Measurements from ENCODE around the gene CCM2L.

The CCM2L gene

DNA sequence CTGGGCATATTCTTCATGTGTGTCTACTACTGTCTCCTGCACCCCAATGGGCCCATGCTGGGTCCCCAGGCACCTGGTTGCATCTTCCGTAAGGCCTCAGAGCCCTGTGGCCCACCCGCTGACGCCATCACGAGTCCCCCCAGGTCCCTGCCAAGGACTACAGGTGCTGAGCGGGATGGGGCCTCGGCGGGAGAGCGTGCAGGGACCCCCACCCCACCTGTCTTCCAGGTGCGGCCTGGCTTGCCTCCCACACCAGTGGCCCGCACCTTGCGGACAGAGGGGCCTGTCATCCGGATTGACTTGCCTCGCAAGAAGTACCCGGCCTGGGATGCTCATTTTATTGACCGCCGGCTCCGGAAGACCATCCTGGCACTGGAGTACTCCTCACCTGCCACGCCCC, 13.2 kb upstream of the CCM2L start:
- no peak for DNase-seq (ENCODE audit: low spot score)

DNA sequence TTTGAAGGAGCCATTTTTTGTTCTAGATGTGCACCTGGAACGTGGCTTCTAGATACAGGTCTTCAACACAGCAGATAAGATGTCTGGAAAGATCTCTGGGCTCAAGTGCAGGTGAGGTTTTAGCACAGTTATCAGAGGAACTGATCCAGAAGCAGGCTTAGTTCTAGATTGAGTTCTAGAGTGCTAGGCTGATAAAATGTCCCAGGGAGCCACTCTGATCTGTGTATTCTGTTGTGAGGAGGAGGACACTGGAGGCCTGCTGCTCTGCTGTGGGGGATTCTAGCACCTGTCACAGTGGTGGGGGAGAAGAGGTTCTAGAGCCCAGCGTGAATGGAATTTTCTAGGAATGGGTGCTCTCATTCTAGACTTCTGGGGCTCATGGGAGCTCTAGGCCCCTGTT, 12.0 kb upstream of the CCM2L start:
- DNase-seq (ENCODE audit: low spot score), result no peak

DNA sequence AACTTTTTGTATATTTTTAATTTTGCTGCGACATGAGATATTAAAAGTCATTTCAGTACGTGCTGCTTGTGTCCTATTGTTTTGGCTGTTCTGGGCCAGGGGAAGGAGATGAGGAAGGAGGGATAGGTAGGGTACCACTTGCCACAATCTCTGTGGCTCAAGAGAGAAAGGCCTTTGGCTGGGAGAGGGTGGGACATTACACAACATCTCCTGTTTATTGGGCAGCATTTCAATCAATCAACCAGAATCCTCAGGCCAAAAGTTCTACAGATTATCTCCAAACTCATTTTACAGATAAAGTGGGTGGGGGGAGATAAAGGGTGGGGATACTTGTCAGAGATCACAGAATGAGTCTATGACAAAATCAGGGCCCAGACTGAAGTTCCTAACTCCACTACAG, 6.9 kb upstream of the CCM2L start:
- DNase-seq (ENCODE audit: low spot score), result no peak

DNA sequence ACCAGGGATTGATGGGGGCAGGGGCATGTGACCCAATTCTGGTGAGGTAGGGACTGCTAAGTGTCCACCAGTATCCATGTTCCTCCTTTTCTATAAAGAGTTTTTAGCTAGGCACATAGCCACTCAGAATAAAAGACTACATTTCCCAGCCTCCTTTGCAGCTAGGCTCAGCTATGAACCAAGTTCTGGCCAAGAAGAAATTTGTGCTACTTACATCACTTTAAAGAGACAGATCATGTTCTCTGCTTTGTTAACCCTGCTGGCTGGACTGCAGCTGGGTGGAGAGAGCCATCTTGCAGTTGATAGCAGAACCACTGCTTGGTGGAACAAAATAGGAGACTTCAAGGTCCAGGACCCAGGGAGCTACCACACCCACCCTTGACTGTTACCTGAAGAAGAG, 5.3 kb upstream of the CCM2L start:
- peak; percentile 43 for DNase-seq (ENCODE audit: low spot score)

DNA sequence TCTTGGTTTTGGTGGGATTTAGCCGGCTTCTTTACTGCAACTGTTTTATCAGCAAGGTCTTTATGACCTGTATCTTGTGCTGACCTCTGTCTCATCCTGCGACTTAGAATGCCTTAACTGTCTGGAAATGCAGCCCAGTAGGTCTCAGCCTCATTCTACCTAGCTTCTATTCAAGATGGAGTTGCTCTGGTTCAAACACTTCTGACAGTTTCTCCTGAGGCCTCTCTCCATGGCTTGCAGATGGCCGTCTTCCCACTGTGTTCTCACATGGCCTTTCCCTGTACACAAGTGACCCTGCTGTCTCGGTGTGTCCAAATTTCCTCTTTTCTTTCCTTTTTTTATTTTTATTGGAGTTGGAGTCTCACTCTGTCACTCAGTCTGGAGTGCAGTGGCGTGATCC, 4.2 kb upstream of the CCM2L start:
- DNase-seq (ENCODE audit: low spot score), result no peak

DNA sequence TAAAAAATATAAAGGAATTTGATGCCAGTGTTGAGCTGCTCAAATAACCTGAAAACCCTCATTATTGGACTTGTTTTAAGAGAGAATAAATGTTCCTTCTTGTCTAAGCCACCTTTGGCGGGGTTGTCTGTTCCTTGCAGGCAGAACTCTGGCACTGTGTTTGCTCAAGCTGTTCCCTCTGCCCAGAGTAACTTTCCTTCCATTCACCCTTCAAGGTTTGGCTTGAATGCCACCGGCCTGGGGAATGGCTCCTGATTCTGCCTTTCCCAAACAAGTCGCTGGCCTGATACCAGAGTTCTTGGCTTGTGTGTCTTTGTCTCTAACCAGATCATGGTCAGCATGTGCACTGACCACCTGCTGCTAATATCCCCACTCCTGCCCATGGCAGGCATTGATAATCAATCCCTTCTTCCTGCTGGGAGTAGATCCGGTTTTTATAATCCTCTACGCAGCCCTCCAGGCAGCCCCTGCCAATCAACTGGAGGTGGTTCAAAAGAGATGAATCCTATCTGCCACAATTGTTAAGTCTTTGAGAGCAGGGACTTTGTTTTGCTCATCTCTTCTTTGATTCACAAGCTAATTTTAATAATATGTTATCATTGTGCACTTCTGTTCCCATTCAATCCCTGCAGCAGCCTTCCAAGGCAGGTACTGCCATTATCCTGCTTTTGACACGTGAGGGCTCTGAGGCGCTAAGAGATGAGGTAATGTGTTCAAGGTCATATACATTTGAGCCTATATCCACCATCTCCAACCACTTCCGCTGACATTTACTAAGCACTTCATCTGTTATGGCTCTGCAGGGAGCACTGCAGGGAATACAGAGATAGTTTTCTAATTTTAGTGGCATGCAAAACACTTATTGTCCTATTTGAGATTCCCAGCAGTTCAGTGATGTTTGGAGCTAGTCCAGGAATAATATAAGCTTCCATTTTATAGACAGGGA, 3.1 kb upstream of the CCM2L start:
- DNase-seq (ENCODE audit: low spot score), result no peak

DNA sequence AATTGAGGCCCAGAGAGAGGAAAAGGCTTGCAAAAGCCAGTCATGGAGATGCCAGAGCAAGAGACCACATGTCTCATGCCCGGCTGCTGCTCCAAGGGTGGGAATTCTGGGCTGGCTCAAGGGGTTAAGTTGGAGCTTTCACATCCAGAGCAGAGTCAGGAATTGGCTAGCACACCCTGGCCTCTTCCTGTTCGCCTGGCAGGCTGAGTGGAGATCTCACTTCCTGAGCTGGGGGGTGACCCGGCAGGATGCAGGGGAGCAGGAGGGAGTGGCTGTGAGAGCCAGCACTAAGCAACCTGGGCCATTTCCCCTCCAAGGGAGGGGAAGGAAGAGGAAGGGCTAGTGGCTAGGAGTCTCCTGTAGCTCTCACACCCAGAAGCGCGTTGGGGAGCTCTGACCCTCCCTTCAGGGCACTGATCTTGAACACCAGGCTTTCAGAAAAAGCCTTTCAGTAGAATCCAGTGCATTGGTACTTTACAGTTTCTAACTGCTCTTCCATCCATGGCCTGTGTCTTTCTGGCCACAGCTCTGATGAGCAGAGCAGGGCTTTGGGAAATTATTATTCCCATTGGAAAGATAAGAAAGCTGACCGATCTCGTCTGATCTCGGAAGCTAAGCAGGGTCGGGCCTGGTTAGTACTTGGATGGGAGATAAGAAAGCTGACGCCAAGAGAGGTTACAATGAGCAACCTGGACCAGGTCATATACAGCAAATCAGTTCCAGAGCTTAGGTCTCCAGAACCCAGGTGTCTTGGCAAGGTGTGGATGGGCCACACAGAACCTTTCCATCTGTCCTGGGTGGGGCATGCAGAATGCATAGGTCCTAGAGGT, 2.2 kb upstream of the CCM2L start:
- no peak for DNase-seq (ENCODE audit: low spot score)

DNA sequence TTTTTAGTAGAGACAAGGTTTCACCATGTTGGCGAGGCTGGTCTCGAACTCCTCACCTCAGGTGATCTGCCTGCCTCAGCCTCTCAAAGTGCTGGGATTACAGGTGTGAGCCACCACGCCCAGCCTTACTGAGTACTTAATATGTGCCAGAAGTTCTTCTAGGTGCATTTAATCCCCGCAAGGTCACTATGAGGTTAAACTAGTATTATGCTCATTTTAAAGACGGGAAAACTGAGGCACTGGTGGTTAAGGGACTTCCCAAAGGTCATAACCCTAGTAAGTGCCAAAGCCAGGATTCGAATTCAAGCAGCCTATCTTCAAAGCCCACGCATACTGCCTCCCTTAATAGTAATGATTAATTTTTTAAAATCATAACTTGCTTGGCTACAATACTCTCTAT, 674 bp upstream of the CCM2L start:
- DNase-seq (ENCODE audit: low spot score), result no peak

DNA sequence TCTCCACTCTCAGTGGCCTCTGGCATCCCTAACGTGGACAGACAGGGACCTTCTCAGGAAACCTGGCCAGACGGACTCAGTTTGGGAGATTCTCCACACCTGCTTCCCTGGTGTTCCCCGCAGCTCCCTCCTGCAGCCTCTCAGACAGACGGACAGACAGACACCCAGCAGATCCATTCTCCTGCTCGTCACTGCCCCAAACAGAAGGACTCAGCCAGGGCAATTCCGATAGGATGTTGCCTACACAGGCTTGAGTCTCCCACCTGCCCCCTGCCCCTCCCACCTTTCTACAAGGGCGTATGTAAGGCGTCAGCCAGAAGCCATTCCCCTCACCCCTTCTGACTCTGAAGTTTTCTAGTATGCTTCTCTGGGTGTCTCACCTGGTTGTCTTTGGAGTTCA, 428 bp downstream of the CCM2L start:
- DNase-seq (ENCODE audit: low spot score), result no peak

DNA sequence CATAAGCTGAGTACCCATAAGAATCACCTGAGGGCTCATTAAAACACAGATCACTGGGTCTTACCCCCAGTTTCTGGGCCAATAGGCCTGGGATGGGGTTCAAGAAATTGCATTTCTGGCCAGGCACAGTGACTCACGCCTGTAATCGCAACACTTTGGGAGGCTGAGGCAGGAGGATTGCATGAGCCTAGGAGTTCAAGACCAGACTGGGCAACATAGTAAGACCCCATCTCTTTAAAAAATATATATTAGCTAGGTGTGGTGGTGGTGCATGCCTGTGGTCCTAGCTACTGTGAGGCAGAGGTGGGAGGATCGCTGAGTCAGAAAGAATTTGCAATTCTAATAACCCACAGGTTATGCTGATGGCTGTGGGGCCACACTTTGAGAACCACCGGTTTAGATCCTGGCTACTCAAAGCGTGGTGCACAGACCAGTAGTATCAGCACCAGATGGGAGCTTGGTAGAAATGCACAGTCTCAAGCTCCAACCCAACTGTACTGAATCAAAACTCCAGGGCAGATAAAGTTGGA, 2.0 kb downstream of the CCM2L start:
- DNase-seq (ENCODE audit: low spot score), result no peak

DNA sequence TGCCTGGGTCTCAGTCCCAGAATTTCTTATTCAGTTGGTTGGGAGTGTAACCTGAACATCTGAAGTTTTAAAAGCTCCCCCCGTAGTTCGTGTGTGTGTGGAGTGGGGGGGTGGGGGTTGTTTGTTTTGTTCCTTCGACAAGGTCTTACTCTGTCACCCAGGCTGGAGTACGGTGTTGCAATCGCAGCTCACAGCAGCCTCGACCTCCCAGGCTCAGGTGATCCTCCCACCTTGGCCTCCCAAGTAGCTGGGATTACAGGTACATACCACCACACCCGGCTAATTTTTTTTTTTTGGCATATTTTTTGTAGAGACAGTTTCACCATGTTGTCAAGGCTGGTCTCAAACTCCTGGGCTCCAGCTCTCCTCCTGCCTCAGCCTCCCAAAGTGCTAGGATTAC, 3.1 kb downstream of the CCM2L start:
- no peak for DNase-seq (ENCODE audit: low spot score)

DNA sequence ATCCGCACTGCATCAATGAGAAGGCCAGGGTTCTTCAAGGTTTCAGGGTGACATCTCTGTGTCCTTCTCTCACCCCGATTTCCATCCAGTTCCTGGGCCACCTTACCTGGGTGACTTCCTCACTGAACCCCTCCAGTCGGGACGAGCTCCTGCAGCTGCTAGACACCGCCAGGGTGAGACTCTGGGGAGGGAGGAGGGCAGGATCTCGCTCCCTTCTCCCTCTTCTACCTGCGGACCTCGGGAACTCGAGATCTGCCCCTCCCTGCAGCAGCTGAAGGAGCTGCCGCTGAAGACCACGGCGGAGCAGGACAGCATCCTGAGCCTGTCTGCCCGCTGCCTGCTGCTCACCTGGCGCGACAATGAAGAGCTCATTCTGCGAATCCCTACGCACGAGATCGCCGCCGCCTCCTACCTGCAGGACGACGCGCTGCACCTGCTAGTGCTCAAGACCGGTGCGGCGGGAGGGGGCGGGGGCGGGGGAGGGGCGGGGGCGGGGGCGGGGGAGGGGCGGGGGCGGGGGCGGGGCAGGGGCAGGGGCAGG, 7.5 kb downstream of the CCM2L start:
- DNase-seq (ENCODE audit: low spot score), result no peak

DNA sequence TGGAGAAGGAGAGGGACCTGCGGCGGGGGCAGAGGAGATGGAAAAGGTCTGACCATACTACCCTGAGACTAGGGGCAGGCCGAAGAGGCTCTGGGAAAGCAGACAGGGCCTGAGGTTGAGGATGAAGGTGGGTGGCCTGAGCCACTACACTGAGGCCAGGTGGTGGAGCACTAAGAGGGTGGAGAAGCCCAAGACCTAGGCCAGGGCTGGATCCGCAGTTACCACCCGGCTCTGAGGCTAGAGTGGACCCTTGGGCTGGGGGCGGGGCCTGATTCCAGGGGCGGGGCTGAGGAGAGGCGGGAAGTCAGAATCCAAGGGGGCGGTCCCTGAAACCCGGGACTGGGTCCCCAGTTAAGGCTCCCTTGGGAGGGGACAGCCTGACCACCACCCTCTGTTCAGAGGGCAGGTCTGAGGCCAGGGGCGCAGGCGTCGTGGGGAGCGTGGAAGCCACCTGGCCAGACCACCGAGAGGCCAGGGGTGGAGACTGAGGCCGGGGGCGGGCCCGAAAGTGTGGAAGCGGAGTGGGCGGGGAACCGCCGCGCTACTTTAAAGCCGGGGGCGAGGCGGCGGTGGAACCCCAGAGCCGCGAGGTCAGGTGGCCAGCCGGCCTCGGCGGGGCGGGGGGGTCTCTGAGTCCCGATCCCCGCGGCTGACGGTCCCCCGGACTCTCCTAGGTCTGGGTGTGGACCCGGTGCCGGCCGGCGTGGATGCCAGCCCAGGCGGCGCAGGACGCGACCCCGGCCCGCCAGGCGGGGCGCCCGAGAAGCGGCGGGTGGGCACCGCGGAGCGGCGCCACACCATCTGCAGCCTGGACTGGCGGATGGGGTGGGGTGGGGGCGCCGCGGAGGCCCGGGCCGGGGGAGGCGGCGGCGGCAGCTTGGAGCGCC, 8.3 kb downstream of the CCM2L start:
- peak; percentile 55 for DNase-seq (ENCODE audit: low spot score)

DNA sequence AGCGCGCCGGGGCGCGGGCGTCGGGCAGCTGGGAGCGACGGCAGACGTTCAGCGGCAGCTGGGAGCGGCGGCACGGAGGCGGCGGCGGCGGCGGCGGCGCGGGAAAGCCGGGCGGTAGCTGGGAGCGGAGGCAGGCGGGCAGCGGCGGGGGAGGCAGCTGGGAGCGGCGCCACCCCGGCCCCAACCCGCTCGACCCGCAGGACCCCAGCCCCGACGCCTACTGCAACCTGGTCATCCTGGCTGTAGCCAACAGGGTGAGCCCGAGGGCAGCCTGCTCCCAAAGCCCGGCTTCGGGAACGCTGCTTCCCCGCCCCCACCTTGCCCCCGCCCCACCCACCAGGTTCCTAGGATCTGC, 8.9 kb downstream of the CCM2L start:
- peak; percentile 41 for DNase-seq (ENCODE audit: low spot score)

DNA sequence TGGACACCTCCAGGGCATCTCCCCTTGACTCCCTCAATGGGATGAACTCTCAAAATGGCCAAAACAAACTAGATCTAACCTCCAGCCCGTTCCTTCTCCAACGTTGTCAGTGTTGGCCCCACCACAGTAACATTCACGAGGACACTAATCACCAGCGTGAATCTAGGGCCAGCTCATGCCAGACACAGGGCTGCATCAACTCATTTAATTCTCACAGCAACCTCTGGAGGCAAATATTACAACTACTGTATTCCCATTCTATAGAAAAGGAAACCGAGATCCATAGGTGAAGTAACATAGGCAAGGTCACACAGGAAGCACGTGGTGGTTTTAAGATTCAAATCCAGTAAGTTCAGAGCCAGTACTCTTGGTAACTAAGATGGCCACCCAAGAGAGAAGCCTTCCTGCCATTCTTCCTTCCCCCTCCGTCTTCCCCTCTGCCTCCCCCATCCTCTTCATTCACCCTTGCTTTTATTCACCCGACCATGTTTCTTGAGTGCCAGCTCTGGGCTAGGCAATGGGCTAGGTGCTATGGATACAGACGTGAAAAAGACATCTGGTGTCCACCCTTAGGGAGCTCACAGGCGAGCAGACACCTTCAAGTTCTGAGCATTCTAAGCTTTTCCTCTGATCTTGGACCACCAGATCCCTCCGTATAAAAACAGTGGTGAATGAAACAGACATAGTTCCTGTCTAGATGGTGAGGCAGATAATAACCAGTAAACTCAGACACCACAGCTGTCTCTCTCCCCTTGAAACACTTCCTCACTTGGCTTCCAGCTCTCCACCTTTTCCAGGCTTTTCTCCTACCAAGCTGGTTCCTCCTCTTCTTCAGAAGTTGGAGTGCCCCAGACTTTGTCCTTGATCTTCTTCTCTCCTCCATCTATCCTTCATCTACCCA, 9.6 kb downstream of the CCM2L start:
- DNase-seq (ENCODE audit: low spot score), result no peak

DNA sequence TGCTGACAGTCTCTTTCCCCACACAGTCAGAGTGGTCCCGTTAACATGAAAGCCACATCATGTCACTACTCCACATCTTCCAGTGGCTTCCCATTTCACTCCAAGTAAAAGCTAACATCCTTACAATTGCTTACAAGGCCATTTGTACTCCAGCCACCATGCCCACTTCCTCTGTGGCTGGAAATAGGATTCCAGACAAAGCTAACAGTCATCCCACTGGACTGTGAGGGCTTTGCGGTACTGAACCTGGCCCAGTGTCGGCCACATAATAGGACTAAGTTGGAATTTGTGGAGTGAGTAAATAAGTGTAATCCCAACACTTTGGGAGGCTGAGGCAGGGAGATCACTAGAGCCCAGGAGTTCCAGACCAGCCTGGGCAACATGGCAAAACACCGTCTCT, 10.9 kb downstream of the CCM2L start:
- no peak for DNase-seq (ENCODE audit: low spot score)

DNA sequence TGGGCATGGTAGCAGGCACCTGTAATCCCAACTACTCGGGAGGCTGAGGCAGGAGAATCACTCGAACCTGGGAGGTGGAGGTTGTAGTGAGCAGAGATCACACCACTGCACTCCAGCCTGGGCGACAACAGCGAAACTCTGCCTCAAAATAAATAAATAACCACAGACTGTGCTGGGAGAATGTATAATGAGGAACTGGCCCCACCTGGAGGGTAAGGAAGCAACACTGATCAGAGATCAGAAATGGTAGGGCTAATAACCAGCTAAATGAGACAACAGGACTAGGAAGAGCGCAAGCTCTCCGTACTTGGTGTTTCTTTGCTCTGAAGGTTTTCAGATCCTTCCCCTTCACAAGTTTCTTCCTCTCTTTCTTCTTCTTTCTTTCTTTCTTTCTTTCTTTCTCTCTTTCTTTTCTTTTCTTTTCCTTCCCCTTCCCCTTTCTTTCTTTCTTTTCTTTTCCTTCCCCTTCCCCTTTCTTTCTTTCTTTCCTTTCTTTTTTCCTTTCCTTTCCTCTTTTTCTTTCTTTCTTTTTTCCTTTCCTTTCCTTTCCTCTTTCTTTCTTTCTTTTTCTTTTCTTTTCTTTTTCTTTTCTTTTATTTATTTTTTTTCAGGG, 14.6 kb downstream of the CCM2L start:
- no peak for DNase-seq (ENCODE audit: low spot score)

DNA sequence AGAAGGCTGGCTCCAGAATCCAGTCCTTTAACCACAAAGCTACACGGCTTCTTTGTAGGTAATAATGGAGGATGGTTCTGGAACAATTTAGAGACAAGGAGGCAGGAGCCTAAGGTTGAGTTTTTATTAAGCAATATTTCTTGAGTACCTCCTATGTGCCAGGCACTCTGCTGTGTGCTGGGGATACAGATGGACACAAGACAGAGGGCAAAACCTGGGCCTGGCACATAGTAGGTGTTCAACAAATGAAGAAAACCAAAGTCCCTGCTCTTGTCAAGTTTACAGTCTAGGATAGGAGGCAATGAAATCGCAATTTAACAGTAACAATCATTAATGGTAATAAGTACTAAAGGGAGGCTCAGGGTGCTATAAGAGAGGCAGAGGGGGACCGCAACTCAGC, 17.4 kb downstream of the CCM2L start:
- no peak for DNase-seq (ENCODE audit: low spot score)

DNA sequence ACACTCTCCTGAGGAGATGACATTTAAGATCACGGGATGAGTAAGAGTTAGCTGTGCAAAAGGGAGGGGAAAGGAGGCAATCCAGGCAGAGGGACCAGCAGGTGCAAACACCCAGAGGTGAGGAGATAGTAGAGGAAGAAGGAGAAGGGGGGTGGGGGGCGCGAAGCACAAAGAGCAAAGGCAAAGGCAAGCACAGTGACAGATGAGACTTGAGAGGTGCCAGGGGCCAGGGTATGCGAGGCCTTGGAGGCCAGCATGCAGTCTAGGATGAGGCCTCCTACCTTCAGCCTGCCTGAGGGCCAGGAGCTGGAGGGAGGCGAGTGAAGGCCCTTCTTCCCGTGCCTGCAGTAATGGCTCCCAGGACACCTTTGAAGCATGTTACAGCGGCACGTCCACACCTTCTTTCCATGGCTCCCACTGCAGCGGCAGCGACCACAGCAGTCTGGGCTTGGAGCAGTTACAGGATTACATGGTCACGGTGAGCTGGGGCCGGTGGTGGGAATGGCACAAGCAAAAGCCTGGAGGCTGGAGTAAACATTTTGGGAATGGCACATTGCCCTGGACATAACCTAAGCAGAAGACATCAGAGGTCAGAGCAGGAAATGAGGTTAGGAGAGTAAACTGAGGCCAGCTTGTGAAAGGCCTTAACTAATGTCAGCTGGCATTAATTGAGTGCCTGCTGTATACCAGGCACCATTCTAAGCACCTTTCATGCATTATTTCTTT, 18.6 kb downstream of the CCM2L start:
- no peak for DNase-seq (ENCODE audit: low spot score)

DNA sequence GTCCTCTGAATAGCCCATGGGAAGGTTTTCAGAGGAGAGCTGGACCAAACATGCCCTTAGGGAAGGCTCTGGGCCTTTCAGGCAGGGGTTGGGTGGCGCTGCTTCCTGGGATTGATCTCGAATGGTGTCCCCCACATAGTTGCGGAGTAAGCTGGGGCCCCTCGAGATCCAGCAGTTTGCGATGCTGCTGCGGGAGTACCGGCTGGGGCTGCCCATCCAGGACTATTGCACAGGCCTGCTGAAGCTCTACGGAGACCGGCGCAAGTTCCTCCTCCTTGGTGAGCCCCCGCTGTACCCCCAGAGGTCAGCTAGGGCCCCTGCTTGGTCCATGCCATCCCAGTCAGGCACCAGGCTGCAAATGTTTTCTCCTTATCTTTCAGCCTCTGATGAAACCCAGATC, 19.3 kb downstream of the CCM2L start:
- DNase-seq (ENCODE audit: low spot score), result no peak
